B cell (primary cell): Measurements from ENCODE around the gene ARHGEF3. TPM values are rescaled to one million over a fixed set of nuclear protein-coding genes. Genes with fewer than 3 reads are reported as not detected.

Experiments used
- ATAC-seq: fragments of 200-7000 bp; cut with Tn5 transposase; one replicate; pipeline ENCODE4 v1.10.0; 2021; ENCODE audit warnings: low read depth, mild to moderate bottlenecking, moderate number of reproducible peaks, moderate library complexity
- CTCF ChIA-PET: fragments of 350-600 bp; sonication (Branson Sonifier 250); formaldehyde crosslinking; loops from one replicate; lab custom pipeline; 2021; ENCODE audit warnings: antibody characterized with exemption, inconsistent platforms; lab: Charles Lee
- POLR2A ChIA-PET: fragments of 350-600 bp; sonication (Branson Sonifier 250); formaldehyde crosslinking; loops from one replicate; lab custom pipeline; 2021; ENCODE audit warnings: antibody characterized with exemption; lab: Charles Lee
- DNase-seq: peaks from one replicate; pipeline ENCODE4 v3.0.0; 2013
- H2AFZ ChIP-seq: 2 replicates; pipeline ENCODE4 v1.6.1; 2012; ENCODE audit warnings: mild to moderate bottlenecking, low read depth, low read length; ENCODE audit not compliant: insufficient read depth, poor library complexity, severe bottlenecking
- H3K27ac ChIP-seq, 2 donors: 1 replicate in 1 of 2; 2 replicates in 1 of 2; pipeline ENCODE4 v1.5.1; 2012 to 2013; ENCODE audit warnings: low read length in 2 of 2, mild to moderate bottlenecking in 2 of 2, moderate library complexity in 1 of 2
- H3K27me3 ChIP-seq, 4 experiments: fragments of 200-600 bp in 1 of 4; sonication (generic) in 1 of 4; replicated peaks in 1 of 4; 1 replicate in 2 of 4; 2 replicates in 2 of 4; pipeline versions ENCODE4 v1.6.1 to v1.7.0; 2013 to 2016; ENCODE audit warnings: low read length in 3 of 4, mild to moderate bottlenecking in 2 of 4, mixed read lengths in 1 of 4, moderate library complexity in 1 of 4; ENCODE audit not compliant: insufficient read depth in 4 of 4, control insufficient read depth in 3 of 4; ENCODE audit errors: control extremely low read depth in 1 of 4
- H3K36me3 ChIP-seq, 2 experiments: replicated peaks in 1 of 2; 1 replicate in 1 of 2; 2 replicates in 1 of 2; pipeline versions ENCODE4 v1.6.1 to v1.7.1; 2013; ENCODE audit warnings: low read length in 1 of 2; ENCODE audit not compliant: insufficient read depth in 2 of 2, control insufficient read depth in 1 of 2; ENCODE audit errors: control extremely low read depth in 1 of 2, extremely low read depth in 1 of 2
- H3K4me1 ChIP-seq, 2 donors: fragments of 200-600 bp in 1 of 2; sonication (generic) in 1 of 2; 1 replicate in 1 of 2; 2 replicates in 1 of 2; pipeline versions ENCODE4 v1.5.1 to v1.6.1; 2013 to 2017; ENCODE audit warnings: low read length in 2 of 2; ENCODE audit not compliant: control insufficient read depth in 2 of 2, insufficient read depth in 2 of 2
- H3K4me2 ChIP-seq: replicated peaks from 2 replicates; pipeline ENCODE3; 2012; ENCODE audit warnings: mild to moderate bottlenecking, low read depth, low read length; ENCODE audit not compliant: poor library complexity, severe bottlenecking
- H3K4me3 ChIP-seq, 5 experiments: fragments of 200-600 bp in 1 of 5; sonication (generic) in 1 of 5; 1 replicate in 3 of 5; 2 replicates in 2 of 5; pipeline versions ENCODE4 v1.5.1 to v1.7.0; 2011 to 2016; ENCODE audit warnings: low read length in 4 of 5, mild to moderate bottlenecking in 4 of 5, low read depth in 2 of 5, control low read depth in 1 of 5, moderate library complexity in 1 of 5; ENCODE audit not compliant: insufficient read depth in 1 of 5; ENCODE audit errors: control extremely low read depth in 1 of 5, extremely low read depth in 1 of 5
- H3K79me2 ChIP-seq: fragments of 200-600 bp; sonication (generic); one replicate; pipeline ENCODE4 v1.6.0; 2016; ENCODE audit warnings: low read length; ENCODE audit not compliant: control insufficient read depth, insufficient read depth
- H3K9ac ChIP-seq: fragments of 200-600 bp; sonication (generic); 2 replicates; pipeline ENCODE4 v1.6.1; 2017; ENCODE audit warnings: mild to moderate bottlenecking, low read length, moderate library complexity
- H3K9me3 ChIP-seq, 3 donors: one replicate each; pipeline versions ENCODE4 v1.6.1 to v1.7.1; 2013; ENCODE audit warnings: low read length in 2 of 3; ENCODE audit not compliant: control insufficient read depth in 2 of 3, insufficient read depth in 1 of 3; ENCODE audit errors: control extremely low read depth in 1 of 3
- H4K20me1 ChIP-seq: 2 replicates; pipeline ENCODE4 v1.6.0; 2012; ENCODE audit warnings: mild to moderate bottlenecking, low read length; ENCODE audit not compliant: insufficient read depth, control insufficient read depth, poor library complexity, severe bottlenecking
- H3K27ac Mint-ChIP-seq: one replicate; pipeline ENCODE4 v1.8.0; 2021; ENCODE audit warnings: mixed read lengths
- H3K27me3 Mint-ChIP-seq: one replicate; pipeline ENCODE4 v1.8.0; 2021; ENCODE audit warnings: mixed read lengths
- H3K4me1 Mint-ChIP-seq: one replicate; pipeline ENCODE4 v1.8.0; 2021; ENCODE audit warnings: mixed read lengths
- H3K4me3 Mint-ChIP-seq: one replicate; pipeline ENCODE4 v1.8.0; 2021; ENCODE audit warnings: mixed read lengths
- H3K9me3 Mint-ChIP-seq: one replicate; pipeline ENCODE4 v1.8.0; 2022; ENCODE audit warnings: mixed read lengths; ENCODE audit not compliant: insufficient read depth
- EZH2 ChIP-seq: IDR thresholded peaks from 2 replicates; pipeline ENCODE4 v1.6.1; 2012; ENCODE audit warnings: borderline replicate concordance, low read depth, mild to moderate bottlenecking, moderate library complexity, low read length; ENCODE audit not compliant: insufficient read depth, poor library complexity, severe bottlenecking
- WGBS: methylation state at CpG from one replicate; pipeline ENCODE4 v1.1.5; 2013; ENCODE audit warnings: missing lambda C conversion rate; ENCODE audit not compliant: insufficient coverage; 5-methylcytosine and 5-hydroxymethylcytosine counted together
- intact Hi-C: fragments of 100-400 bp; cut with micrococcal nuclease; formaldehyde crosslinking; loops from one replicate; pipeline ENCODE4 v1.10.0; 2022
- polyA plus RNA-seq: library from polyadenylated mRNA; depleted of rRNA; stranded (reverse); fragments of >200 nt; gene quantifications from 2 replicates; pipeline ENCODE4 v1.2.3, GENCODE V29; 2012
- total RNA-seq, 2 donors: library from RNA; stranded (reverse); fragments of 120-200 nt in 1 of 2; gene quantifications; 1 replicate in 1 of 2; 2 replicates in 1 of 2; pipeline versions ENCODE4 v1.2.3 to v1.2.4, GENCODE V29; 2013 to 2022
- TF ChIP-seq, protein P1 (sequence below): fragments of 200-600 bp; IDR thresholded peaks from one replicate; pipeline ENCODE4 v1.8.0; 2022; ENCODE audit warnings: antibody characterized with exemption, mild to moderate bottlenecking

Gene ARHGEF3
- total and polyA plus RNA-seq, 2 donors (not counting 1 experiment from before 2014, with no cell fraction given) = 30.8 to 33.5 TPM

DNA sequence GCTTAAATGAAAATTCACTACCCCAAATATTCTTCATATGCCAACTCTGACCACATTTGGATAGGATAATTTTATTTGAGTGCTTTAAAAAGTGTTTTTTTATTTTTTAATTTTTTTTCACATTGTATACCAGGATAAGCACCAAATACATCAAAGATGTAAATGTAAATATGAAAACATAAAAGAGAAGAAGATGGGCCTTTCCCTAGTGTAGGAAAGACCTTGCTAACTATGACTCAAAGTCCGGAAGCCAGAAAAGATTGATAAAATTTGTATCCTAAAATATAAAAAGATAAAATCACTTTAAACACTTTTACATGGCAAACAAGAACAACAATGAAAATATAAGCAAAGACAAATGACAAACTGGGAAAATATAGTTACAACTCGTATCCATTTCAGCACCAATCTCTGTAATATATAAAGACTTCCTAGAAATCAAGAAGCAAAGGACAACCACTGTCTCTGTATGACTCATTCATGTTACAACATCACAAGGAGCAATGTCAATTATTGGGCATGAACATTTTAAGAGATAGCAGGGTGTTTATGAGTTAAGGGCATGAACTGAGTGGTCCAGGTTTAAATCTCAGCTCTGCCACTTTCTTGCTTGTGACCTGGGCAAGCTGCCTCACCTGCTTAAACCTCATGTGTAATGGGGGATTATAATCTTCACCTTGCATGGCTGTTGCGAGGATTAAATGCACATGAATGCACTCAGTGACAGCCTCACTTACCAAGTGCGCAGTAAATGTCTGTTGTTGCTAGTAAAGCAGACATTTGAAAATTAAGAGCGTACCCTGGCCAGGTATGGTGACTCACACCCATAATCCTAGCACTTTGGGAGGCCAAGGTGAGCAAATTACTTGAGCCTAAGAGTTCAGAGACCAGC is 25.3 kb upstream of the ARHGEF3 start:
- H3K27me3 ChIP-seq = peaks cover 0 to 2% (median 0%) of the 10 kb centered on the region in 4 experiments
- no peak overlapping the region for H3K27ac Mint-ChIP-seq
- POLR2A ChIA-PET = no interaction called here
- DNase-seq (no peak), ATAC-seq (no peak)
- H3K4me2 ChIP-seq = no peak overlapping the region
- no peak overlapping the region for H3K4me3 Mint-ChIP-seq
- H4K20me1 ChIP-seq = no peaks in the 10 kb centered on the region
- no peaks in the 10 kb centered on the region for H3K4me1 Mint-ChIP-seq
- intact Hi-C loops = no loop called here
- H3K9me3 ChIP-seq = no peaks in the 10 kb centered on the region
- no peaks in the 10 kb centered on the region for H3K79me2 ChIP-seq
- no peak overlapping the region for H3K4me3 ChIP-seq
- H3K4me1 ChIP-seq = no peaks in the 10 kb centered on the region
- H3K9ac ChIP-seq = no peak overlapping the region
- no peaks in the 10 kb centered on the region for H3K9me3 Mint-ChIP-seq
- no peak for TF ChIP-seq EZH2
- TF ChIP-seq, protein P1, sequence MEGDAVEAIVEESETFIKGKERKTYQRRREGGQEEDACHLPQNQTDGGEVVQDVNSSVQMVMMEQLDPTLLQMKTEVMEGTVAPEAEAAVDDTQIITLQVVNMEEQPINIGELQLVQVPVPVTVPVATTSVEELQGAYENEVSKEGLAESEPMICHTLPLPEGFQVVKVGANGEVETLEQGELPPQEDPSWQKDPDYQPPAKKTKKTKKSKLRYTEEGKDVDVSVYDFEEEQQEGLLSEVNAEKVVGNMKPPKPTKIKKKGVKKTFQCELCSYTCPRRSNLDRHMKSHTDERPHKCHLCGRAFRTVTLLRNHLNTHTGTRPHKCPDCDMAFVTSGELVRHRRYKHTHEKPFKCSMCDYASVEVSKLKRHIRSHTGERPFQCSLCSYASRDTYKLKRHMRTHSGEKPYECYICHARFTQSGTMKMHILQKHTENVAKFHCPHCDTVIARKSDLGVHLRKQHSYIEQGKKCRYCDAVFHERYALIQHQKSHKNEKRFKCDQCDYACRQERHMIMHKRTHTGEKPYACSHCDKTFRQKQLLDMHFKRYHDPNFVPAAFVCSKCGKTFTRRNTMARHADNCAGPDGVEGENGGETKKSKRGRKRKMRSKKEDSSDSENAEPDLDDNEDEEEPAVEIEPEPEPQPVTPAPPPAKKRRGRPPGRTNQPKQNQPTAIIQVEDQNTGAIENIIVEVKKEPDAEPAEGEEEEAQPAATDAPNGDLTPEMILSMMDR = no peak
- no peaks in the 10 kb centered on the region for H3K36me3 ChIP-seq
- H3K27ac ChIP-seq = no peak overlapping the region
- 90% methylated on average over 2 of the region's 5 CpGs for WGBS
- no peaks in the 10 kb centered on the region for H3K27me3 Mint-ChIP-seq
- H2AFZ ChIP-seq = no peak overlapping the region
- CTCF ChIA-PET = interaction anchor here (0.9 to 1.2 kb wide), 2 partner anchors 25 to 125 kb away, joined by 3 to 4 read pairs; partner anchors contain the start of gene ARHGEF3
